ENCODE data around the gene PCNT.

DNA sequence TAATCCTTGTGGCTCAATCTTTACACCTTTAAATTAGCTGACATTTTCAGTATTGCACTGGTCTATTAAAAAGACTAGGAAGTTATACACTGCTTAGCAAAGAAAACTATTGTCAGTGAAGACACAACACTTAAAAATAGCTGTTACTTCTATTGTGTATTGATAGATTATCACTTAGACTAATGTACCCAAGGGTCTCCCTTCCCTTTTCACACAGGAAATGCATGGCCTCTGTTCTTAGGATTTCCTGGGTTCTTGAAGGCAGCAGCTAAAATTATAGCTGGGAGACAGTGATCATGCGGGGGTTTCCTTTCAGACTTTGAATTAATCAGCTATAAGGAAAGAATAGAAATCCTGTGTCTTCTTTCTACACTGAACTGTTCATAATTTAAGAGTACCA lies 147.6 kb downstream of the PCNT start:
- TF ChIP-seq HDAC6 (IDR thresholded peaks at IDR 0.05; ENCODE audit: low read depth, low read length) (no peak), EZH2 (IDR thresholded peaks at IDR 0.05; ENCODE audit: low read depth, low read length, severe bottlenecking) (no peak), POLR2A (IDR thresholded peaks at IDR 0.05; ENCODE audit: control extremely low read depth in 1 of 2, low read depth in 2 of 2, low read length in 2 of 2) (no peak), TAF1 (IDR thresholded peaks at IDR 0.05; ENCODE audit: low read depth, low read length) (no peak), MAFK (IDR thresholded peaks at IDR 0.05; ENCODE audit: low read depth, low read length) (no peak), TEAD4 (IDR thresholded peaks at IDR 0.05; ENCODE audit: low read depth, low read length) (no peak), RNF2 (IDR thresholded peaks at IDR 0.05; ENCODE audit: borderline replicate concordance, low read depth, low read length, missing control alignments, poor library complexity, severe bottlenecking) (no peak), POLR2AphosphoS5 (IDR thresholded peaks at IDR 0.05; ENCODE audit: low read depth, low read length) (no peak), NRF1 (IDR thresholded peaks at IDR 0.05; ENCODE audit: low read depth, low read length) (no peak), GABPA (IDR thresholded peaks at IDR 0.05; ENCODE audit: borderline replicate concordance, insufficient read depth, low read length) (no peak), EP300 (IDR thresholded peaks at IDR 0.05; ENCODE audit: borderline replicate concordance in 1 of 2, low read depth in 2 of 2, low read length in 2 of 2) (no peak)
- TF ChIP-seq, protein P1, sequence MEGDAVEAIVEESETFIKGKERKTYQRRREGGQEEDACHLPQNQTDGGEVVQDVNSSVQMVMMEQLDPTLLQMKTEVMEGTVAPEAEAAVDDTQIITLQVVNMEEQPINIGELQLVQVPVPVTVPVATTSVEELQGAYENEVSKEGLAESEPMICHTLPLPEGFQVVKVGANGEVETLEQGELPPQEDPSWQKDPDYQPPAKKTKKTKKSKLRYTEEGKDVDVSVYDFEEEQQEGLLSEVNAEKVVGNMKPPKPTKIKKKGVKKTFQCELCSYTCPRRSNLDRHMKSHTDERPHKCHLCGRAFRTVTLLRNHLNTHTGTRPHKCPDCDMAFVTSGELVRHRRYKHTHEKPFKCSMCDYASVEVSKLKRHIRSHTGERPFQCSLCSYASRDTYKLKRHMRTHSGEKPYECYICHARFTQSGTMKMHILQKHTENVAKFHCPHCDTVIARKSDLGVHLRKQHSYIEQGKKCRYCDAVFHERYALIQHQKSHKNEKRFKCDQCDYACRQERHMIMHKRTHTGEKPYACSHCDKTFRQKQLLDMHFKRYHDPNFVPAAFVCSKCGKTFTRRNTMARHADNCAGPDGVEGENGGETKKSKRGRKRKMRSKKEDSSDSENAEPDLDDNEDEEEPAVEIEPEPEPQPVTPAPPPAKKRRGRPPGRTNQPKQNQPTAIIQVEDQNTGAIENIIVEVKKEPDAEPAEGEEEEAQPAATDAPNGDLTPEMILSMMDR (IDR thresholded peaks at IDR 0.05; ENCODE audit: control extremely low read depth in 1 of 3, insufficient read depth in 1 of 3, low read depth in 1 of 3, low read length in 3 of 3), result no peak
- TF ChIP-seq, protein P2, sequence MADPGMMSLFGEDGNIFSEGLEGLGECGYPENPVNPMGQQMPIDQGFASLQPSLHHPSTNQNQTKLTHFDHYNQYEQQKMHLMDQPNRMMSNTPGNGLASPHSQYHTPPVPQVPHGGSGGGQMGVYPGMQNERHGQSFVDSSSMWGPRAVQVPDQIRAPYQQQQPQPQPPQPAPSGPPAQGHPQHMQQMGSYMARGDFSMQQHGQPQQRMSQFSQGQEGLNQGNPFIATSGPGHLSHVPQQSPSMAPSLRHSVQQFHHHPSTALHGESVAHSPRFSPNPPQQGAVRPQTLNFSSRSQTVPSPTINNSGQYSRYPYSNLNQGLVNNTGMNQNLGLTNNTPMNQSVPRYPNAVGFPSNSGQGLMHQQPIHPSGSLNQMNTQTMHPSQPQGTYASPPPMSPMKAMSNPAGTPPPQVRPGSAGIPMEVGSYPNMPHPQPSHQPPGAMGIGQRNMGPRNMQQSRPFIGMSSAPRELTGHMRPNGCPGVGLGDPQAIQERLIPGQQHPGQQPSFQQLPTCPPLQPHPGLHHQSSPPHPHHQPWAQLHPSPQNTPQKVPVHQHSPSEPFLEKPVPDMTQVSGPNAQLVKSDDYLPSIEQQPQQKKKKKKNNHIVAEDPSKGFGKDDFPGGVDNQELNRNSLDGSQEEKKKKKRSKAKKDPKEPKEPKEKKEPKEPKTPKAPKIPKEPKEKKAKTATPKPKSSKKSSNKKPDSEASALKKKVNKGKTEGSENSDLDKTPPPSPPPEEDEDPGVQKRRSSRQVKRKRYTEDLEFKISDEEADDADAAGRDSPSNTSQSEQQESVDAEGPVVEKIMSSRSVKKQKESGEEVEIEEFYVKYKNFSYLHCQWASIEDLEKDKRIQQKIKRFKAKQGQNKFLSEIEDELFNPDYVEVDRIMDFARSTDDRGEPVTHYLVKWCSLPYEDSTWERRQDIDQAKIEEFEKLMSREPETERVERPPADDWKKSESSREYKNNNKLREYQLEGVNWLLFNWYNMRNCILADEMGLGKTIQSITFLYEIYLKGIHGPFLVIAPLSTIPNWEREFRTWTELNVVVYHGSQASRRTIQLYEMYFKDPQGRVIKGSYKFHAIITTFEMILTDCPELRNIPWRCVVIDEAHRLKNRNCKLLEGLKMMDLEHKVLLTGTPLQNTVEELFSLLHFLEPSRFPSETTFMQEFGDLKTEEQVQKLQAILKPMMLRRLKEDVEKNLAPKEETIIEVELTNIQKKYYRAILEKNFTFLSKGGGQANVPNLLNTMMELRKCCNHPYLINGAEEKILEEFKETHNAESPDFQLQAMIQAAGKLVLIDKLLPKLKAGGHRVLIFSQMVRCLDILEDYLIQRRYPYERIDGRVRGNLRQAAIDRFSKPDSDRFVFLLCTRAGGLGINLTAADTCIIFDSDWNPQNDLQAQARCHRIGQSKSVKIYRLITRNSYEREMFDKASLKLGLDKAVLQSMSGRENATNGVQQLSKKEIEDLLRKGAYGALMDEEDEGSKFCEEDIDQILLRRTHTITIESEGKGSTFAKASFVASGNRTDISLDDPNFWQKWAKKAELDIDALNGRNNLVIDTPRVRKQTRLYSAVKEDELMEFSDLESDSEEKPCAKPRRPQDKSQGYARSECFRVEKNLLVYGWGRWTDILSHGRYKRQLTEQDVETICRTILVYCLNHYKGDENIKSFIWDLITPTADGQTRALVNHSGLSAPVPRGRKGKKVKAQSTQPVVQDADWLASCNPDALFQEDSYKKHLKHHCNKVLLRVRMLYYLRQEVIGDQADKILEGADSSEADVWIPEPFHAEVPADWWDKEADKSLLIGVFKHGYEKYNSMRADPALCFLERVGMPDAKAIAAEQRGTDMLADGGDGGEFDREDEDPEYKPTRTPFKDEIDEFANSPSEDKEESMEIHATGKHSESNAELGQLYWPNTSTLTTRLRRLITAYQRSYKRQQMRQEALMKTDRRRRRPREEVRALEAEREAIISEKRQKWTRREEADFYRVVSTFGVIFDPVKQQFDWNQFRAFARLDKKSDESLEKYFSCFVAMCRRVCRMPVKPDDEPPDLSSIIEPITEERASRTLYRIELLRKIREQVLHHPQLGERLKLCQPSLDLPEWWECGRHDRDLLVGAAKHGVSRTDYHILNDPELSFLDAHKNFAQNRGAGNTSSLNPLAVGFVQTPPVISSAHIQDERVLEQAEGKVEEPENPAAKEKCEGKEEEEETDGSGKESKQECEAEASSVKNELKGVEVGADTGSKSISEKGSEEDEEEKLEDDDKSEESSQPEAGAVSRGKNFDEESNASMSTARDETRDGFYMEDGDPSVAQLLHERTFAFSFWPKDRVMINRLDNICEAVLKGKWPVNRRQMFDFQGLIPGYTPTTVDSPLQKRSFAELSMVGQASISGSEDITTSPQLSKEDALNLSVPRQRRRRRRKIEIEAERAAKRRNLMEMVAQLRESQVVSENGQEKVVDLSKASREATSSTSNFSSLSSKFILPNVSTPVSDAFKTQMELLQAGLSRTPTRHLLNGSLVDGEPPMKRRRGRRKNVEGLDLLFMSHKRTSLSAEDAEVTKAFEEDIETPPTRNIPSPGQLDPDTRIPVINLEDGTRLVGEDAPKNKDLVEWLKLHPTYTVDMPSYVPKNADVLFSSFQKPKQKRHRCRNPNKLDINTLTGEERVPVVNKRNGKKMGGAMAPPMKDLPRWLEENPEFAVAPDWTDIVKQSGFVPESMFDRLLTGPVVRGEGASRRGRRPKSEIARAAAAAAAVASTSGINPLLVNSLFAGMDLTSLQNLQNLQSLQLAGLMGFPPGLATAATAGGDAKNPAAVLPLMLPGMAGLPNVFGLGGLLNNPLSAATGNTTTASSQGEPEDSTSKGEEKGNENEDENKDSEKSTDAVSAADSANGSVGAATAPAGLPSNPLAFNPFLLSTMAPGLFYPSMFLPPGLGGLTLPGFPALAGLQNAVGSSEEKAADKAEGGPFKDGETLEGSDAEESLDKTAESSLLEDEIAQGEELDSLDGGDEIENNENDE (IDR thresholded peaks at IDR 0.05; ENCODE audit: insufficient replicate concordance, low read length), result no peak
